ENCODE measurements around the gene KBTBD13. TPM values are rescaled to one million over a fixed set of nuclear protein-coding genes. Genes with fewer than 3 reads are reported as not detected.

Gene KBTBD13
- total and polyA plus RNA-seq, 4 experiments from 2014 or later: not detected

DNA sequence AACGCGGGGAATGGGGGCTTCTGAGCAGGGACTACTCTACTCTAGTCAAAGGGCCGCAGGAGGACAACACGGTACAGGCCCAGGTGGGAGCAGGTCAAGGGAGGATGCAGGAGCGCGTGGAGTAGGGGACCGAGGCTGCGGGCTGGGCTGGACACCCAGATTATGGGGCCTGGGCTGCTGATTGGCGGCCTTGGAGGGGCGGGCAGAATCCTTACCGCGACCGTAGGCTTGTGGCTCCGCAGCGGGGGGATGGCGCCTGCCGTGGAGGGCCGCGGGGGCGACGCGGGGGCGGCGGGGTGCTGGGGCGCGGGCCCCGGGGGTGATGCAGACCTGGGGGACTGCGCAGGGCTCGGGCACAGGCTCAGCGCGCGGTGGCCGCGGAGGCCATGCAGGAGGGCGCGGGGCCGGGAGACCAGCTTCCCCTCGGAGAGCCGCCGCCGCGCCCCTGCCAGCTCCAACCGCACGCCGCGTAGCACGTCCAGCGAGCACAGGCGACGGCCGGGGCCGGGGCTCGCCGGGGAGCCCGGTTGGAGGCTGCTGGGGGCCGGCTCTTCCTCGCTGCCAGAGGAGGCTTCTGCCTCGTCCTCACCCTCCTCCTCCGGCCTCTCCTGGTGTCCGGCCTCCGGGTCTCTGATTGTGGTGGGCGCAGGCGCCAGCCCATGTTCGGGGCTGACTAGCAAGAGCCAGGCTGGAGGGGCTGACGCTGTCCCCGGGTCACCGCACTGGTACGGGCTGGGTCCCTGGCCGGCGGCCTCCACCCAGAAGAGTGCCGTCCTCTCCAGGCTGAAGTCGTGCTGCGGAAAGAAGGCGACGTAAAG lies 25.6 kb downstream of the KBTBD13 start:
- POLR2A ChIA-PET (ENCODE audit: partially characterized antibody): no interaction called here
- DNase-seq: no peak
- Mint-ChIP-seq H3K36me3 (peaks cover 43 to 58% of the 10 kb centered on the region in 2 donors), H3K9me3 (no peaks in the 10 kb centered on the region), H3K27ac (no peak overlapping the region), H3K4me3 (no peak overlapping the region), H3K4me1 (peaks cover 0 to 5% (median 4%) of the 10 kb centered on the region in 4 donors), H3K27me3 (no peaks in the 10 kb centered on the region)
- Histone ChIP-seq H3K36me3 (ENCODE audit: insufficient read depth, low read length) (peaks cover 28% of the 10 kb centered on the region), H3K4me3 (ENCODE audit: low read length in 2 of 2) (no peak overlapping the region), H3K27me3 (ENCODE audit: insufficient read depth, low read length) (no peaks in the 10 kb centered on the region), H3K27ac (ENCODE audit: low read depth, low read length) (no peak overlapping the region), H3K9me3 (ENCODE audit: control insufficient read depth in 1 of 2, low read length in 2 of 2) (no peaks in the 10 kb centered on the region), H3K4me1 (ENCODE audit: insufficient read depth, low read length) (no peaks in the 10 kb centered on the region)
- intact Hi-C loops (cut with micrococcal nuclease): no loop called here
- CTCF ChIA-PET (ENCODE audit: partially characterized antibody): interaction anchor here (1.0 kb wide), 2 partner anchors 32 to 33 kb away, joined by 3 read pairs; no protein-coding TSS in a partner anchor

- ChIA-PET POLR2A (ENCODE audit: partially characterized antibody) (interaction anchor here (0.6 kb wide), 1 partner anchor 673 kb away, joined by 4 read pairs; no protein-coding TSS in a partner anchor), CTCF (ENCODE audit: partially characterized antibody) (no interaction called here)
- H3K9me3 ChIP-seq (ENCODE audit: control insufficient read depth in 1 of 2, low read length in 2 of 2): no peaks in the 10 kb centered on the region
- no peak for DNase-seq
- H3K27ac ChIP-seq (ENCODE audit: low read depth, low read length): no peak overlapping the region
- H3K27me3 ChIP-seq (ENCODE audit: insufficient read depth, low read length): no peaks in the 10 kb centered on the region
- H3K4me1 ChIP-seq (ENCODE audit: insufficient read depth, low read length): no peaks in the 10 kb centered on the region
- Mint-ChIP-seq H3K9me3 (no peaks in the 10 kb centered on the region), H3K4me3 (no peak overlapping the region), H3K4me1 (peaks cover 0 to 5% (median 4%) of the 10 kb centered on the region in 4 donors), H3K36me3 (peaks cover 36 to 51% of the 10 kb centered on the region in 2 donors), H3K27me3 (no peaks in the 10 kb centered on the region), H3K27ac (no peak overlapping the region)
- intact Hi-C loops (cut with micrococcal nuclease): no loop called here
- peaks cover 28% of the 10 kb centered on the region for H3K36me3 ChIP-seq (ENCODE audit: insufficient read depth, low read length)
- H3K4me3 ChIP-seq (ENCODE audit: low read length in 2 of 2): no peak overlapping the region
These were observed 26.4 kb downstream of the KBTBD13 start for GRCh38 chr15:65102912-65103311.

GRCh38 chr15:65105038-65105437 lies 28.5 kb downstream of the KBTBD13 start:
- Mint-ChIP-seq H3K27ac (no peak overlapping the region), H3K27me3 (no peaks in the 10 kb centered on the region), H3K9me3 (no peaks in the 10 kb centered on the region), H3K4me3 (no peak overlapping the region), H3K4me1 (peaks cover 0 to 8% (median 5%) of the 10 kb centered on the region in 4 donors), H3K36me3 (peaks cover 24 to 38% of the 10 kb centered on the region in 2 donors)
- H3K36me3 ChIP-seq (ENCODE audit: insufficient read depth, low read length): peaks cover 15% of the 10 kb centered on the region
- no peaks in the 10 kb centered on the region for H3K4me1 ChIP-seq (ENCODE audit: insufficient read depth, low read length)
- ChIA-PET CTCF (ENCODE audit: partially characterized antibody) (no interaction called here), POLR2A (ENCODE audit: partially characterized antibody) (no interaction called here)
- H3K9me3 ChIP-seq (ENCODE audit: control insufficient read depth in 1 of 2, low read length in 2 of 2): no peaks in the 10 kb centered on the region
- DNase-seq: no peak
- no peaks in the 10 kb centered on the region for H3K27me3 ChIP-seq (ENCODE audit: insufficient read depth, low read length)
- no peak overlapping the region for H3K27ac ChIP-seq (ENCODE audit: low read depth, low read length)
- intact Hi-C loops (cut with micrococcal nuclease): no loop called here
- no peak overlapping the region for H3K4me3 ChIP-seq (ENCODE audit: low read length in 2 of 2)

DNA sequence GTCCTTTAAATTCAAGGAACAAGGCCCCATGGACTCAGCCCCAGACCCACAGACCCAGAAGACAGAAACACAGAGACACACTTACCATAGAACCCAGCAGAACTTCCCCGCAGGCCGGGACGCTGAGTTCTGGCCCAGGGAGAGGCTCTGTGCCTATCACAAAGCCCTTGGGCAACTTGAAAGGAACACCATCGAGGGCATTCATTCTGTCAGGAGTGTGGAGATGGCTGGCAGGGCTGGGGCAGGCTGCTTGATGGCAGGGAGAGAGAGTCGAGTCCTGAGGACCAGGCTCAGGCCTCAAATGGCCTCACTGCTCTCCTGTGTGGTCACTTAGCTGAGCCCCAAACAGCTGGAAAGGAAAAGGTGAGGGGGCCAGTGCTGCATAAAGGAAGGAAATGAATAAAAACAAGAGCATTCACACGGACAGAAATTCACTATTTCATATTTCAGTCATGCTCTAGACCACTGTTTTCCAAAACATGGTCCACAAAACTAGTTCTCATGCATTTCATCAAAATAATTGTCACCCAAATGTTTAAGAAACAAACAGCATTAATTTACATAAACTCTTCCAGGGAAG lies 29.6 kb downstream of the KBTBD13 start:
- H3K9me3 ChIP-seq (ENCODE audit: control insufficient read depth in 1 of 2, low read length in 2 of 2): no peaks in the 10 kb centered on the region
- no peaks in the 10 kb centered on the region for H3K4me1 ChIP-seq (ENCODE audit: insufficient read depth, low read length)
- Mint-ChIP-seq H3K4me3 (no peak overlapping the region), H3K4me1 (peaks cover 0 to 8% (median 6%) of the 10 kb centered on the region in 4 donors), H3K36me3 (peaks cover 16 to 36% of the 10 kb centered on the region in 2 donors), H3K27me3 (no peaks in the 10 kb centered on the region), H3K9me3 (no peaks in the 10 kb centered on the region), H3K27ac (peak overlapping the region in 2 of 7 donors; percentile 24 to 85)
- H3K27ac ChIP-seq (ENCODE audit: low read depth, low read length): no peak overlapping the region
- intact Hi-C loops (cut with micrococcal nuclease): no loop called here
- peaks cover 8% of the 10 kb centered on the region for H3K36me3 ChIP-seq (ENCODE audit: insufficient read depth, low read length)
- no peaks in the 10 kb centered on the region for H3K27me3 ChIP-seq (ENCODE audit: insufficient read depth, low read length)
- no peak overlapping the region for H3K4me3 ChIP-seq (ENCODE audit: low read length in 2 of 2)
- ChIA-PET POLR2A (ENCODE audit: partially characterized antibody) (no interaction called here), CTCF (ENCODE audit: partially characterized antibody) (no interaction called here)
- DNase-seq: no peak

- intact Hi-C loops (cut with micrococcal nuclease): no loop called here
- Mint-ChIP-seq H3K36me3 (peaks cover 18 to 50% of the 10 kb centered on the region in 2 donors), H3K27me3 (no peaks in the 10 kb centered on the region), H3K4me1 (peaks cover 0 to 7% (median 4%) of the 10 kb centered on the region in 4 donors), H3K4me3 (no peak overlapping the region), H3K9me3 (no peaks in the 10 kb centered on the region), H3K27ac (no peak overlapping the region)
- Histone ChIP-seq H3K4me1 (ENCODE audit: insufficient read depth, low read length) (no peaks in the 10 kb centered on the region), H3K36me3 (ENCODE audit: insufficient read depth, low read length) (peaks cover 24% of the 10 kb centered on the region), H3K9me3 (ENCODE audit: control insufficient read depth in 1 of 2, low read length in 2 of 2) (no peaks in the 10 kb centered on the region), H3K4me3 (ENCODE audit: low read length in 2 of 2) (no peak overlapping the region), H3K27ac (ENCODE audit: low read depth, low read length) (no peak overlapping the region), H3K27me3 (ENCODE audit: insufficient read depth, low read length) (no peaks in the 10 kb centered on the region)
- ChIA-PET POLR2A (ENCODE audit: partially characterized antibody) (interaction anchor here (0.6 kb wide), 1 partner anchor 1394 kb away, joined by 3 read pairs; the partner anchor contains the start of gene RPL4), CTCF (ENCODE audit: partially characterized antibody) (interaction anchor here (0.7 kb wide), 1 partner anchor 442 kb away, joined by 3 read pairs; no protein-coding TSS in a partner anchor)
- no peak for DNase-seq
These were observed 34.2 kb downstream of the KBTBD13 start for GRCh38 chr15:65110676-65111292.

DNA sequence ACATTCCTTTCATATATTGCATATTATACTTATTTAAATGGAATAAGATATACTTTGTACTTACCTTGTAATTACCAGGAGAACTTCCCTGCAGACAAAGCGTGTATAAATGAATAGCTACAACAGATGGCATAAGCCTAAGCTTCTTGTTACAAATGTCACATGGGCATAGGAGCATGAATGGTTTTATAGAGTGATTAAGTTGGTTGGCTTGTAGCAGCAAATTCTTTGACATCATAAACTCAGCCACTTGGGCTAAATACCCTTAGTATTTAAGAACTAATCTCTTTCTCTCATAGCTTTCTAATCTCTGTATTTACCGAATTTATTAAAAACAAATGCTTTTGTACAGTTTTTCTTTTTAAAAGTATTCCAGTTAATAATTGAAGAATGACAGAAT lies 38.5 kb downstream of the KBTBD13 start, which contains the start of gene UBAP1L:
Gene UBAP1L (minus strand): TSS at position 115 of the 400 bp plus-strand sequence. CDS start 8,985 bp downstream, outside the sequence.
- no peaks in the 10 kb centered on the region for H3K4me1 ChIP-seq (ENCODE audit: insufficient read depth, low read length)
- H3K9me3 Mint-ChIP-seq: no peaks in the 10 kb centered on the region
- DNase-seq: no peak
- H3K27ac Mint-ChIP-seq: peak within 1 kb of the TSS in 1 of 7 donors; percentile 57
- ChIA-PET POLR2A (ENCODE audit: partially characterized antibody) (no interaction called here), CTCF (ENCODE audit: partially characterized antibody) (no interaction called here)
- peaks cover 0 to 5% (median 3%) of the 10 kb centered on the region in 4 donors for H3K4me1 Mint-ChIP-seq
- peaks cover 34 to 73% of the 10 kb centered on the region in 2 donors for H3K36me3 Mint-ChIP-seq
- peaks cover 42% of the 10 kb centered on the region for H3K36me3 ChIP-seq (ENCODE audit: insufficient read depth, low read length)
- H3K27ac ChIP-seq (ENCODE audit: low read depth, low read length): no peak within 1 kb of the TSS
- no peak within 1 kb of the TSS for H3K4me3 ChIP-seq (ENCODE audit: low read length in 2 of 2)
- no peaks in the 10 kb centered on the region for H3K9me3 ChIP-seq (ENCODE audit: control insufficient read depth in 1 of 2, low read length in 2 of 2)
- no peaks in the 10 kb centered on the region for H3K27me3 Mint-ChIP-seq
- no peak within 1 kb of the TSS for H3K4me3 Mint-ChIP-seq
- no peaks in the 10 kb centered on the region for H3K27me3 ChIP-seq (ENCODE audit: insufficient read depth, low read length)
- intact Hi-C loops (cut with micrococcal nuclease): no loop called here

- peaks cover 0 to 5% (median 3%) of the 10 kb centered on the region in 4 donors for H3K4me1 Mint-ChIP-seq
- POLR2A ChIA-PET (ENCODE audit: partially characterized antibody): interaction anchor here (1.1 kb wide), 1 partner anchor 189 kb away, joined by 4 read pairs; the partner anchor contains the start of gene RNU5B-1
- Histone ChIP-seq H3K9me3 (ENCODE audit: control insufficient read depth in 1 of 2, low read length in 2 of 2) (no peaks in the 10 kb centered on the region), H3K36me3 (ENCODE audit: insufficient read depth, low read length) (peaks cover 42% of the 10 kb centered on the region), H3K4me1 (ENCODE audit: insufficient read depth, low read length) (no peaks in the 10 kb centered on the region), H3K27me3 (ENCODE audit: insufficient read depth, low read length) (no peaks in the 10 kb centered on the region), H3K27ac (ENCODE audit: low read depth, low read length) (no peak overlapping the region), H3K4me3 (ENCODE audit: low read length in 2 of 2) (no peak overlapping the region)
- DNase-seq: no peak
- no peaks in the 10 kb centered on the region for H3K27me3 Mint-ChIP-seq
- intact Hi-C loops (cut with micrococcal nuclease): no loop called here
- H3K4me3 Mint-ChIP-seq: no peak overlapping the region
- H3K27ac Mint-ChIP-seq: peak overlapping the region in 1 of 7 donors; percentile 1
- no peaks in the 10 kb centered on the region for H3K9me3 Mint-ChIP-seq
- CTCF ChIA-PET (ENCODE audit: partially characterized antibody): no interaction called here
- H3K36me3 Mint-ChIP-seq: peaks cover 34 to 73% of the 10 kb centered on the region in 2 donors
These were observed 39.0 kb downstream of the KBTBD13 start for GRCh38 chr15:65115542-65115941.
